ENCODE measurements around the gene EPHA4.

EPHA4 gene

GRCh38 chr2:221568299-221568698 is 3.8 kb downstream of the EPHA4 start:
- 93% methylated on average over 2 of the region's 3 CpGs for WGBS

GRCh38 chr2:221567809-221568208 is 4.3 kb downstream of the EPHA4 start:
- H3K4me1 ChIP-seq (ENCODE audit: control insufficient read depth, insufficient read depth, low read depth, low read length), result peaks cover 12% of the 10 kb centered on the region

More at GRCh38 chr2:221568299-221568698, 3.8 kb downstream of the EPHA4 start:
- H3K4me2 ChIP-seq (ENCODE audit: low read length, poor library complexity, severe bottlenecking), result no peak overlapping the region
- H2BK120ac ChIP-seq (ENCODE audit: low read depth, low read length), result no peak overlapping the region
- no peak overlapping the region for H2BK12ac ChIP-seq (ENCODE audit: low read length in 2 of 2)
- H2BK5ac ChIP-seq (ENCODE audit: low read depth, low read length, poor library complexity, severe bottlenecking), result no peak overlapping the region
- H3K9me3 ChIP-seq (ENCODE audit: control insufficient read depth, low read length), result no peaks in the 10 kb centered on the region
- no peak overlapping the region for H3K14ac ChIP-seq (ENCODE audit: low read length in 2 of 2)
- H3K4ac ChIP-seq (ENCODE audit: low read depth in 1 of 2, low read length in 2 of 2), result no peak overlapping the region
- H3K36me3 ChIP-seq (ENCODE audit: control insufficient read depth in 1 of 2, insufficient read depth in 2 of 2, low read depth in 1 of 2, low read length in 2 of 2), result peaks cover 8 to 12% of the 10 kb centered on the region in 2 experiments
- no peak overlapping the region for H3K18ac ChIP-seq (ENCODE audit: low read depth in 1 of 2, low read length in 2 of 2)
- no peak overlapping the region for H4K91ac ChIP-seq (ENCODE audit: low read length)
- H2AFZ ChIP-seq (ENCODE audit: low read depth, low read length), result no peak overlapping the region
- no peak overlapping the region for H3K4me3 ChIP-seq (ENCODE audit: insufficient read depth in 1 of 2, low read depth in 1 of 2, low read length in 2 of 2)
- no peak overlapping the region for H2AK5ac ChIP-seq (ENCODE audit: low read length, severe bottlenecking)
- no peak for DNase-seq
- no peak overlapping the region for H4K8ac ChIP-seq (ENCODE audit: low read length)
- no peak overlapping the region for H2BK15ac ChIP-seq (ENCODE audit: low read depth, poor library complexity, severe bottlenecking)
- no peak overlapping the region for H3K23ac ChIP-seq (ENCODE audit: low read length in 2 of 2)
- H3K27ac ChIP-seq (ENCODE audit: low read length, poor library complexity, severe bottlenecking), result no peak overlapping the region
- peaks cover 12% of the 10 kb centered on the region for H3K4me1 ChIP-seq (ENCODE audit: control insufficient read depth, insufficient read depth, low read depth, low read length)
- no peaks in the 10 kb centered on the region for H3K27me3 ChIP-seq (ENCODE audit: control insufficient read depth in 1 of 2, insufficient read depth in 1 of 2, low read length in 2 of 2)
- H3K79me1 ChIP-seq (replicated peaks; ENCODE audit: low read length, poor library complexity, severe bottlenecking), result peaks cover 16% of the 10 kb centered on the region
- no peak overlapping the region for H3K9ac ChIP-seq (ENCODE audit: low read length)

GRCh38 chr2:221567231-221567760 is 4.8 kb downstream of the EPHA4 start:
- DNase-seq, result no peak
- peaks cover 11% of the 10 kb centered on the region for H3K4me1 ChIP-seq (ENCODE audit: control insufficient read depth, insufficient read depth, low read depth, low read length)

More at GRCh38 chr2:221567809-221568208, 4.3 kb downstream of the EPHA4 start:
- Histone ChIP-seq H3K18ac (ENCODE audit: low read depth in 1 of 2, low read length in 2 of 2) (no peak overlapping the region), H3K4me2 (ENCODE audit: low read length, poor library complexity, severe bottlenecking) (no peak overlapping the region), H2BK15ac (ENCODE audit: low read depth, poor library complexity, severe bottlenecking) (no peak overlapping the region), H4K8ac (ENCODE audit: low read length) (no peak overlapping the region), H3K23ac (ENCODE audit: low read length in 2 of 2) (no peak overlapping the region), H2AK5ac (ENCODE audit: low read length, severe bottlenecking) (no peak overlapping the region), H2BK120ac (ENCODE audit: low read depth, low read length) (no peak overlapping the region), H4K91ac (ENCODE audit: low read length) (no peak overlapping the region), H3K4me3 (ENCODE audit: insufficient read depth in 1 of 2, low read depth in 1 of 2, low read length in 2 of 2) (no peak overlapping the region), H3K4ac (ENCODE audit: low read depth in 1 of 2, low read length in 2 of 2) (no peak overlapping the region), H3K36me3 (ENCODE audit: control insufficient read depth in 1 of 2, insufficient read depth in 2 of 2, low read depth in 1 of 2, low read length in 2 of 2) (peaks cover 8 to 17% of the 10 kb centered on the region in 2 experiments), H2AFZ (ENCODE audit: low read depth, low read length) (no peak overlapping the region), H2BK12ac (ENCODE audit: low read length in 2 of 2) (no peak overlapping the region), H3K79me1 (replicated peaks; ENCODE audit: low read length, poor library complexity, severe bottlenecking) (peaks cover 19% of the 10 kb centered on the region), H3K27me3 (ENCODE audit: control insufficient read depth in 1 of 2, insufficient read depth in 1 of 2, low read length in 2 of 2) (no peaks in the 10 kb centered on the region), H3K27ac (ENCODE audit: low read length, poor library complexity, severe bottlenecking) (no peak overlapping the region), H3K9ac (ENCODE audit: low read length) (no peak overlapping the region), H3K9me3 (ENCODE audit: control insufficient read depth, low read length) (no peaks in the 10 kb centered on the region), H3K14ac (ENCODE audit: low read length in 2 of 2) (no peak overlapping the region), H2BK5ac (ENCODE audit: low read depth, low read length, poor library complexity, severe bottlenecking) (no peak overlapping the region)
- no peak for DNase-seq
- no CpG with 5 or more reads among the region's 1 CpG for WGBS

GRCh38 chr2:221563270-221563985 is 8.7 kb downstream of the EPHA4 start:
- no peak overlapping the region for H3K4me2 ChIP-seq (ENCODE audit: low read length, poor library complexity, severe bottlenecking)
- H2BK120ac ChIP-seq (ENCODE audit: low read depth, low read length), result no peak overlapping the region
- H2BK15ac ChIP-seq (ENCODE audit: low read depth, poor library complexity, severe bottlenecking), result no peak overlapping the region
- no peak overlapping the region for H4K91ac ChIP-seq (ENCODE audit: low read length)
- no peak overlapping the region for H3K18ac ChIP-seq (ENCODE audit: low read depth in 1 of 2, low read length in 2 of 2)
- no peak overlapping the region for H2BK5ac ChIP-seq (ENCODE audit: low read depth, low read length, poor library complexity, severe bottlenecking)
- H3K36me3 ChIP-seq (ENCODE audit: control insufficient read depth in 1 of 2, insufficient read depth in 2 of 2, low read depth in 1 of 2, low read length in 2 of 2), result peaks cover 8 to 31% of the 10 kb centered on the region in 2 experiments
- no peak overlapping the region for H2AK5ac ChIP-seq (ENCODE audit: low read length, severe bottlenecking)
- H3K4me3 ChIP-seq (ENCODE audit: insufficient read depth in 1 of 2, low read depth in 1 of 2, low read length in 2 of 2), result no peak overlapping the region
- H3K9ac ChIP-seq (ENCODE audit: low read length), result no peak overlapping the region
- WGBS, result 97% methylated on average over 14 of the region's 14 CpGs
- no peak overlapping the region for H3K14ac ChIP-seq (ENCODE audit: low read length in 2 of 2)
- H3K23ac ChIP-seq (ENCODE audit: low read length in 2 of 2), result no peak overlapping the region
- H2AFZ ChIP-seq (ENCODE audit: low read depth, low read length), result no peak overlapping the region
- peaks cover 13% of the 10 kb centered on the region for H3K79me1 ChIP-seq (replicated peaks; ENCODE audit: low read length, poor library complexity, severe bottlenecking)
- H4K8ac ChIP-seq (ENCODE audit: low read length), result no peak overlapping the region
- no peak overlapping the region for H3K27ac ChIP-seq (ENCODE audit: low read length, poor library complexity, severe bottlenecking)
- no peak overlapping the region for H3K4ac ChIP-seq (ENCODE audit: low read depth in 1 of 2, low read length in 2 of 2)
- H3K9me3 ChIP-seq (ENCODE audit: control insufficient read depth, low read length), result no peaks in the 10 kb centered on the region
- no peak overlapping the region for H2BK12ac ChIP-seq (ENCODE audit: low read length in 2 of 2)
- no peak for DNase-seq
- H3K4me1 ChIP-seq (ENCODE audit: control insufficient read depth, insufficient read depth, low read depth, low read length), result peaks cover 3% of the 10 kb centered on the region
- no peaks in the 10 kb centered on the region for H3K27me3 ChIP-seq (ENCODE audit: control insufficient read depth in 1 of 2, insufficient read depth in 1 of 2, low read length in 2 of 2)

More at GRCh38 chr2:221567231-221567760, 4.8 kb downstream of the EPHA4 start:
- 83% methylated on average over 2 of the region's 3 CpGs for WGBS
- Histone ChIP-seq H3K23ac (ENCODE audit: low read length in 2 of 2) (no peak overlapping the region), H3K79me1 (replicated peaks; ENCODE audit: low read length, poor library complexity, severe bottlenecking) (peaks cover 18% of the 10 kb centered on the region), H4K91ac (ENCODE audit: low read length) (no peak overlapping the region), H3K9me3 (ENCODE audit: control insufficient read depth, low read length) (no peaks in the 10 kb centered on the region), H2AK5ac (ENCODE audit: low read length, severe bottlenecking) (no peak overlapping the region), H2AFZ (ENCODE audit: low read depth, low read length) (no peak overlapping the region), H3K18ac (ENCODE audit: low read depth in 1 of 2, low read length in 2 of 2) (no peak overlapping the region), H3K4me3 (ENCODE audit: insufficient read depth in 1 of 2, low read depth in 1 of 2, low read length in 2 of 2) (no peak overlapping the region), H2BK5ac (ENCODE audit: low read depth, low read length, poor library complexity, severe bottlenecking) (no peak overlapping the region), H3K36me3 (ENCODE audit: control insufficient read depth in 1 of 2, insufficient read depth in 2 of 2, low read depth in 1 of 2, low read length in 2 of 2) (peaks cover 8 to 20% of the 10 kb centered on the region in 2 experiments), H3K4ac (ENCODE audit: low read depth in 1 of 2, low read length in 2 of 2) (no peak overlapping the region), H3K9ac (ENCODE audit: low read length) (no peak overlapping the region), H3K4me2 (ENCODE audit: low read length, poor library complexity, severe bottlenecking) (no peak overlapping the region), H2BK15ac (ENCODE audit: low read depth, poor library complexity, severe bottlenecking) (no peak overlapping the region), H2BK120ac (ENCODE audit: low read depth, low read length) (no peak overlapping the region), H3K14ac (ENCODE audit: low read length in 2 of 2) (no peak overlapping the region), H2BK12ac (ENCODE audit: low read length in 2 of 2) (no peak overlapping the region), H3K27ac (ENCODE audit: low read length, poor library complexity, severe bottlenecking) (no peak overlapping the region), H3K27me3 (ENCODE audit: control insufficient read depth in 1 of 2, insufficient read depth in 1 of 2, low read length in 2 of 2) (no peaks in the 10 kb centered on the region), H4K8ac (ENCODE audit: low read length) (no peak overlapping the region)
